Esophagus muscularis mucosa (tissue), 4 donors: ENCODE data around the gene PCBP4.

Experiments used
- EP300 ChIP-seq: sonication (generic); formaldehyde crosslinking; IDR thresholded peaks from one replicate; pipeline ENCODE4 v1.6.1; 2017; ENCODE audit warnings: antibody characterized with exemption
- POLR2A ChIP-seq: fragments of 450-650 bp; IDR thresholded peaks from one replicate; pipeline ENCODE4 v1.6.1; 2017; ENCODE audit warnings: antibody characterized with exemption, moderate library complexity, mild to moderate bottlenecking, low read depth
- POLR2AphosphoS5 ChIP-seq, 2 donors: sonication (generic); formaldehyde crosslinking; IDR thresholded peaks; one replicate each; pipeline ENCODE4 v1.6.1; 2017; ENCODE audit warnings: antibody characterized with exemption in 2 of 2
- TF ChIP-seq, protein P1 (sequence below), 3 experiments: fragments of 200-600 bp in 2 of 3; fragments of 450-650 bp in 1 of 3; sonication (generic) in 2 of 3; IDR thresholded peaks; one replicate each; pipeline ENCODE4 v1.5.1; 2017 to 2019; ENCODE audit warnings: antibody characterized with exemption in 3 of 3, mild to moderate bottlenecking in 2 of 3, moderate library complexity in 1 of 3

DNA sequence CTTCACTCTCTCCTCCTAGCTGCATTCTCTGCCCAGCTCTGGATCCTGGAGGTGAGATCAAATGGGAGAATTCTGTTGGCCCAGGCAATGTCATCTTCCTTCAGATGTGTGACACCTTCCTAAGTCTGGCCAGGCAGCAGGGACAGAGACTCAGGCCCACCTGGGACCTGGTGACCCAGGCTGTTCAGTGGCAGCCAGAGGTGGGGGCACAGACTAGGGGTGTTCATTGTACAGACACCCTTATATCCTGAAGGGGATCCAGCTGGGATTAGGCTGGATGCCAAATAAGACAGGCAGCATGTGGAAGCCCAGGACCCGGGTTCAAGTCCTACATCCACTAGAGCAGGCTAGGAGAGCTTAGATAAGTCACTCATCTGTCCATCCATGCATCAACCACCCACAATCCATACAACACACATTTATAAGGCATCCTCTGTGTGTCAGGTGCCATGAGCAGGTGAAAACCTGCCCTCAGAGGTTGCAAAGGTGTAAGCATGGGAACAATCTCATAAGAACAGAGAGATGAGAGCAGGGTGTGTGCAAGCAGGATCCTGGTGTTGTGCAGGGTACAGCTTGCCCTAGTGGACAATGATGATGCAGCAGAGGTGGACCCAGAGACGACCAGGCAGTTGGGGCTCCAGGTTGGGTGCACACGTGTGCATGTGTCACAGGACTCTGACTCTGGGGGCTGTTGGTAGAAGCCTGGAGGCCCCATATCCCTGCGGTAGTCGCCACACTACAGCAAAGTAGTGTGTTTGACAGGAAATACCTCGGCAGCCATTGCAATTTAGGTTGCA, 46.7 kb upstream of the PCBP4 start:
- TF ChIP-seq POLR2A (no peak), POLR2AphosphoS5 (IDR thresholded peaks at IDR 0.05) (no peak), EP300 (no peak)
- TF ChIP-seq, protein P1, sequence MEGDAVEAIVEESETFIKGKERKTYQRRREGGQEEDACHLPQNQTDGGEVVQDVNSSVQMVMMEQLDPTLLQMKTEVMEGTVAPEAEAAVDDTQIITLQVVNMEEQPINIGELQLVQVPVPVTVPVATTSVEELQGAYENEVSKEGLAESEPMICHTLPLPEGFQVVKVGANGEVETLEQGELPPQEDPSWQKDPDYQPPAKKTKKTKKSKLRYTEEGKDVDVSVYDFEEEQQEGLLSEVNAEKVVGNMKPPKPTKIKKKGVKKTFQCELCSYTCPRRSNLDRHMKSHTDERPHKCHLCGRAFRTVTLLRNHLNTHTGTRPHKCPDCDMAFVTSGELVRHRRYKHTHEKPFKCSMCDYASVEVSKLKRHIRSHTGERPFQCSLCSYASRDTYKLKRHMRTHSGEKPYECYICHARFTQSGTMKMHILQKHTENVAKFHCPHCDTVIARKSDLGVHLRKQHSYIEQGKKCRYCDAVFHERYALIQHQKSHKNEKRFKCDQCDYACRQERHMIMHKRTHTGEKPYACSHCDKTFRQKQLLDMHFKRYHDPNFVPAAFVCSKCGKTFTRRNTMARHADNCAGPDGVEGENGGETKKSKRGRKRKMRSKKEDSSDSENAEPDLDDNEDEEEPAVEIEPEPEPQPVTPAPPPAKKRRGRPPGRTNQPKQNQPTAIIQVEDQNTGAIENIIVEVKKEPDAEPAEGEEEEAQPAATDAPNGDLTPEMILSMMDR (IDR thresholded peaks at IDR 0.05): no peak
